ENCODE data around the gene GABBR2. TPM values are rescaled to one million over a fixed set of nuclear protein-coding genes. Genes with fewer than 3 reads are reported as not detected.

Gene GABBR2
- total RNA-seq, 1 donor: 0.27 TPM

GRCh38 chr9:98500337-98500919, 208.3 kb downstream of the GABBR2 start:
- H3K4me3 ChIP-seq (ENCODE audit: low read depth, low read length): no peak overlapping the region
- DNase-seq (ENCODE audit: low read depth): no peak
- TF ChIP-seq CTCF (IDR thresholded peaks at IDR 0.05; ENCODE audit: insufficient read depth, low read length): no peak

GRCh38 chr9:98495530-98495929, 213.2 kb downstream of the GABBR2 start:
- TF ChIP-seq CTCF (IDR thresholded peaks at IDR 0.05; ENCODE audit: insufficient read depth, low read length): no peak
- no peak for DNase-seq (ENCODE audit: low read depth)
- H3K4me3 ChIP-seq (ENCODE audit: low read depth, low read length): no peak overlapping the region

GRCh38 chr9:98494852-98495251, 213.9 kb downstream of the GABBR2 start:
- no peak for DNase-seq (ENCODE audit: low read depth)
- TF ChIP-seq CTCF (IDR thresholded peaks at IDR 0.05; ENCODE audit: insufficient read depth, low read length): no peak
- H3K4me3 ChIP-seq (ENCODE audit: low read depth, low read length): no peak overlapping the region

GRCh38 chr9:98491828-98492227, 216.9 kb downstream of the GABBR2 start:
- TF ChIP-seq CTCF (IDR thresholded peaks at IDR 0.05; ENCODE audit: insufficient read depth, low read length): no peak
- DNase-seq (ENCODE audit: low read depth): peak; percentile 73
- no peak overlapping the region for H3K4me3 ChIP-seq (ENCODE audit: low read depth, low read length)

GRCh38 chr9:98491231-98491651, 217.5 kb downstream of the GABBR2 start:
- TF ChIP-seq CTCF (IDR thresholded peaks at IDR 0.05; ENCODE audit: insufficient read depth, low read length): no peak
- no peak for DNase-seq (ENCODE audit: low read depth)
- no peak overlapping the region for H3K4me3 ChIP-seq (ENCODE audit: low read depth, low read length)

GRCh38 chr9:98488571-98489312, 220.0 kb downstream of the GABBR2 start:
- peak; percentile 93 for DNase-seq (ENCODE audit: low read depth)
- no peak for TF ChIP-seq CTCF (IDR thresholded peaks at IDR 0.05; ENCODE audit: insufficient read depth, low read length)
- no peak overlapping the region for H3K4me3 ChIP-seq (ENCODE audit: low read depth, low read length)
